ENCODE results near the gene OR51M1. TPM values are rescaled to one million over a fixed set of nuclear protein-coding genes. Genes with fewer than 3 reads are reported as not detected.
"Not testable (repeated sequence)": the region's sequence is repeated elsewhere in the genome, so short reads cannot be mapped to it uniquely, and the experiment has no call there.

OR51M1 gene
- total RNA-seq, result not detected
- long read RNA-seq, result 0 reads

GRCh38 chr11:5383576-5383975 is at the start of gene OR51M1:
Gene OR51M1 (plus strand): TSS chr11:5383812. CDS start chr11:5389399, 5,587 bp downstream.
- no peaks in the 10 kb centered on the region for H3K27me3 ChIP-seq
- no peak for TF ChIP-seq CTCF (IDR thresholded peaks at IDR 0.05)
- TF ChIP-seq POLR2A (IDR thresholded peaks at IDR 0.05), result no peak
- no peak within 1 kb of the TSS for H3K27ac ChIP-seq
- DNase-seq (no peak), ATAC-seq (no peak)
- intact Hi-C loops (cut with DNase I), result no loop called here
- WGBS (ENCODE audit: insufficient coverage, low coverage, low lambda C conversion rate, missing lambda C conversion rate), result 14% methylated on average over 1 of the region's 1 CpG
- H3K4me1 ChIP-seq, result no peaks in the 10 kb centered on the region
- H3K4me3 ChIP-seq, result no peak within 1 kb of the TSS
- no peaks in the 10 kb centered on the region for H3K36me3 ChIP-seq
- H3K9me3 ChIP-seq, result no peaks in the 10 kb centered on the region

- no peaks in the 10 kb centered on the region for H3K36me3 ChIP-seq
- H3K4me3 ChIP-seq, result no peak overlapping the region
- no peaks in the 10 kb centered on the region for H3K27me3 ChIP-seq
- 13% methylated on average over 1 of the region's 1 CpG for WGBS (ENCODE audit: insufficient coverage, low coverage, low lambda C conversion rate, missing lambda C conversion rate)
- intact Hi-C loops (cut with DNase I), result no loop called here
- ATAC-seq, result no peak
- H3K9me3 ChIP-seq, result no peaks in the 10 kb centered on the region
- no peak overlapping the region for H3K27ac ChIP-seq
- no peak for TF ChIP-seq CTCF (IDR thresholded peaks at IDR 0.05)
- TF ChIP-seq POLR2A (IDR thresholded peaks at IDR 0.05), result no peak
- DNase-seq, result no peak
- H3K4me1 ChIP-seq, result no peaks in the 10 kb centered on the region
Observed at GRCh38 chr11:5335170-5335569, 48.4 kb upstream of the OR51M1 start.

DNA sequence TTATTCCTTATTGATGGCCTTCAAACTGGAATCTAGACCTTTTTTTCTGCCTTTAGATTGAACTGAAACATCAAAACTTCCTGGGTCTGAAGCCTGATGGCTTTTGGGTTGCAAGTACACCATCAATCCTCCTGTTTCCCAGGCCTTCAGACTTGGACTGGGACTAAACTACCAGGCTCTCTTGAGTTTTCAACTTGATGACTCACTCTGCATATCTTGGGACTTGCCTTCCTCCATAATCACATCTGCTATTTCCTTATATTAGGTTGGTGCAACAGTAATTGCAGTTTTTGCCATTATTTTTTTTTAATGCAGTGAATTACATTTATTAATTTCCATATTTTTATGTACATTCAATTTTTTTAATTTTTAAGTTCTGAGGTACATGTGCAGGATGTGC is 47.3 kb upstream of the OR51M1 start:
- Histone ChIP-seq H3K4me1 (no peaks in the 10 kb centered on the region), H3K27ac (no peak overlapping the region), H3K36me3 (no peaks in the 10 kb centered on the region), H3K4me3 (no peak overlapping the region), H3K27me3 (no peaks in the 10 kb centered on the region), H3K9me3 (no peaks in the 10 kb centered on the region)
- intact Hi-C loops (cut with DNase I), result no loop called here
- DNase-seq (no peak), ATAC-seq (no peak)
- TF ChIP-seq CTCF (IDR thresholded peaks at IDR 0.05), result no peak
- no peak for TF ChIP-seq POLR2A (IDR thresholded peaks at IDR 0.05)

- H3K9me3 ChIP-seq; H3K27ac ChIP-seq; ATAC-seq; intact Hi-C loops (cut with DNase I); H3K4me3 ChIP-seq; H3K4me1 ChIP-seq; H3K36me3 ChIP-seq; H3K27me3 ChIP-seq; DNase-seq: not testable (repeated sequence)
- 50% methylated on average over 1 of the region's 1 CpG for WGBS (ENCODE audit: insufficient coverage, low coverage, low lambda C conversion rate, missing lambda C conversion rate)
Observed at GRCh38 chr11:5337253-5337652, 46.4 kb upstream of the OR51M1 start.

DNA sequence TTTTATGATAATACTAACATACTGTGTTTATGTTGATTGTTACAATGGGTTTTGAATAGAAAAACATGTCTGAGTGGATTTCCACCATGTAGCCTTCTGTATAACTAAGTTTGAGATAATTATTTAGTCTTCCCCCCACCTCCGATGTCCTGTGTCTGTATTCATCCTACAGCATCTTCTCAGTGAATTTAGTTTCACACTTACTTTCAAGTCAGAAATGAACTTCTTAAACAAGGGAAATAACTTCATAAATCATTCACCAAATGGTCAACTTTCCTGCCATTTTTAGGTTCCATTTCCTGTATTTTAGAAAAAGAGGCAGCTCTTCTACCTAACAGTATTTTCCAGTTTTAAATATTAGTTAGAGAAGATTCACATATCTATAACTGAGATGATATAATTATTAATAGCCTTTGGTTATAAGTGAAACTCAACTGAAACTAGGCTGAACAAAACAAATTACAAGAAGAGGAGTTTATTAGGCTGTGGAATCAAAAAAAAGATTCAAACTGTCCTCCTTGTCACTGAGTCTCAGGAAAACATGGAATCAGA is 43.8 kb upstream of the OR51M1 start:
- TF ChIP-seq POLR2A (IDR thresholded peaks at IDR 0.05), result no peak
- no peak for TF ChIP-seq CTCF (IDR thresholded peaks at IDR 0.05)
- ATAC-seq (no peak), DNase-seq (no peak)
- Histone ChIP-seq H3K27me3 (no peaks in the 10 kb centered on the region), H3K4me1 (no peaks in the 10 kb centered on the region), H3K9me3 (no peaks in the 10 kb centered on the region), H3K4me3 (no peak overlapping the region), H3K36me3 (no peaks in the 10 kb centered on the region), H3K27ac (no peak overlapping the region)
- intact Hi-C loops (cut with DNase I), result no loop called here
- 60% methylated on average over 1 of the region's 1 CpG for WGBS (ENCODE audit: insufficient coverage, low coverage, low lambda C conversion rate, missing lambda C conversion rate)

Data from right lobe of liver (tissue), 6 donors.